ENCODE results near the gene CAP1.

GRCh38 chr1:40114400-40114799 lies 73.9 kb downstream of the CAP1 start:
- no peak for TF ChIP-seq POLR2AphosphoS5 (IDR thresholded peaks at IDR 0.05)
- TF ChIP-seq CTCF (IDR thresholded peaks at IDR 0.05) = no peak
- TF ChIP-seq EP300 (IDR thresholded peaks at IDR 0.05) = no peak
